H9 (cell line): ENCODE measurements around the gene KIRREL3. TPM values are rescaled to one million over a fixed set of nuclear protein-coding genes. Genes with fewer than 3 reads are reported as not detected.

Experiments
- DNase-seq: peaks from one replicate; pipeline ENCODE4 v3.0.0-alpha.2; 2017
- H2AFZ ChIP-seq: one replicate; pipeline ENCODE4 v1.6.1; 2013; ENCODE audit warnings: mild to moderate bottlenecking, low read length, control low read depth, moderate library complexity
- H2AK5ac ChIP-seq: 2 replicates; pipeline ENCODE4 v1.6.1; 2013; ENCODE audit warnings: low read length, control low read depth, mixed read lengths; ENCODE audit not compliant: insufficient read length
- H2BK120ac ChIP-seq: one replicate; pipeline ENCODE4 v1.6.1; 2013; ENCODE audit warnings: low read depth, mild to moderate bottlenecking, low read length, control low read depth, inconsistent platforms; ENCODE audit not compliant: poor library complexity, severe bottlenecking
- H2BK12ac ChIP-seq: 2 replicates; pipeline ENCODE4 v1.6.1; 2013; ENCODE audit warnings: low read length, control low read depth, mixed read lengths, low read depth; ENCODE audit not compliant: insufficient read length
- H2BK15ac ChIP-seq: 2 replicates; pipeline ENCODE4 v1.6.1; 2013; ENCODE audit warnings: low read depth, low read length, control low read depth
- H2BK20ac ChIP-seq: one replicate; pipeline ENCODE4 v1.6.1; 2013; ENCODE audit warnings: low read depth, mild to moderate bottlenecking, low read length, control low read depth, inconsistent platforms; ENCODE audit not compliant: poor library complexity, severe bottlenecking
- H2BK5ac ChIP-seq: 2 replicates; pipeline ENCODE4 v1.6.1; 2013; ENCODE audit warnings: low read length, control low read depth, mixed read lengths; ENCODE audit not compliant: insufficient read length
- H3K14ac ChIP-seq: 2 replicates; pipeline ENCODE4 v1.6.1; 2013; ENCODE audit warnings: low read length, control low read depth; ENCODE audit not compliant: insufficient read depth
- H3K18ac ChIP-seq: 2 replicates; pipeline ENCODE4 v1.6.1; 2013; ENCODE audit warnings: low read depth, mild to moderate bottlenecking, mixed read lengths, low read length, control low read depth; ENCODE audit not compliant: insufficient read length
- H3K23ac ChIP-seq: 2 replicates; pipeline ENCODE4 v1.6.1; 2013; ENCODE audit warnings: low read length, control low read depth, mixed read lengths, low read depth; ENCODE audit not compliant: insufficient read length
- H3K23me2 ChIP-seq: 2 replicates; pipeline ENCODE4 v1.6.1; 2013; ENCODE audit warnings: low read depth, mild to moderate bottlenecking, mixed read lengths, low read length, control low read depth; ENCODE audit not compliant: insufficient read length, poor library complexity, severe bottlenecking
- H3K27ac ChIP-seq: 2 replicates; pipeline ENCODE4 v1.5.1; 2013; ENCODE audit warnings: low read length, control low read depth, mixed read lengths, low read depth; ENCODE audit not compliant: insufficient read length
- H3K27me3 ChIP-seq: 2 replicates; pipeline ENCODE4 v1.6.1; 2013; ENCODE audit warnings: low read length, control low read depth, inconsistent platforms; ENCODE audit not compliant: insufficient read depth
- H3K4ac ChIP-seq: 2 replicates; pipeline ENCODE4 v1.6.1; 2013; ENCODE audit warnings: low read depth, mild to moderate bottlenecking, control low read depth, inconsistent platforms, low read length, moderate library complexity
- H3K4me1 ChIP-seq: 2 replicates; pipeline ENCODE4 v1.6.1; 2013; ENCODE audit warnings: low read length, control low read depth, inconsistent platforms; ENCODE audit not compliant: insufficient read depth
- H3K4me2 ChIP-seq: 2 replicates; pipeline ENCODE4 v1.6.1; 2013; ENCODE audit warnings: low read length, control low read depth, mixed read lengths; ENCODE audit not compliant: insufficient read length, insufficient read depth
- H3K56ac ChIP-seq: 2 replicates; pipeline ENCODE4 v1.6.1; 2013; ENCODE audit warnings: low read depth, mild to moderate bottlenecking, mixed read lengths, low read length, control low read depth; ENCODE audit not compliant: insufficient read length
- H3K79me1 ChIP-seq: 2 replicates; pipeline ENCODE4 v1.6.1; 2013; ENCODE audit warnings: low read depth, mild to moderate bottlenecking, moderate library complexity, low read length, control low read depth, inconsistent platforms; ENCODE audit not compliant: insufficient read depth, poor library complexity, severe bottlenecking
- H3K79me2 ChIP-seq: 2 replicates; pipeline ENCODE4 v1.6.1; 2013; ENCODE audit warnings: low read length, control low read depth, inconsistent platforms; ENCODE audit not compliant: insufficient read depth
- H3K9ac ChIP-seq: 2 replicates; pipeline ENCODE4 v1.6.1; 2013; ENCODE audit warnings: low read length, control low read depth, mixed read lengths; ENCODE audit not compliant: insufficient read length; ENCODE audit errors: extremely low read depth
- H3K9me3 ChIP-seq: one replicate; pipeline ENCODE4 v1.6.1; 2013; ENCODE audit warnings: low read depth, low read length, inconsistent platforms; ENCODE audit not compliant: control insufficient read depth
- H3T11ph ChIP-seq: one replicate; pipeline ENCODE4 v1.6.1; 2013; ENCODE audit warnings: mild to moderate bottlenecking, low read length, control low read depth, inconsistent platforms
- H4K20me1 ChIP-seq: one replicate; pipeline ENCODE4 v1.6.1; 2013; ENCODE audit not compliant: control insufficient read depth, insufficient read length, insufficient read depth
- H4K5ac ChIP-seq: 2 replicates; pipeline ENCODE4 v1.6.1; 2013; ENCODE audit warnings: low read depth, mild to moderate bottlenecking, mixed read lengths, low read length, control low read depth; ENCODE audit not compliant: insufficient read length
- H4K8ac ChIP-seq: replicated peaks from 2 replicates; pipeline ENCODE4 v1.6.1; 2013; ENCODE audit warnings: low read length, control low read depth, mixed read lengths, low read depth; ENCODE audit not compliant: insufficient read length
- H4K91ac ChIP-seq: 2 replicates; pipeline ENCODE4 v1.6.1; 2013; ENCODE audit warnings: low read depth, mild to moderate bottlenecking, moderate library complexity, mixed read lengths, low read length, control low read depth; ENCODE audit not compliant: insufficient read length
- H3K27ac Mint-ChIP-seq, 3 experiments: 2 replicates in 2 of 3; 3 replicates in 1 of 3; pipeline ENCODE4 v1.8.0; 2020 to 2021; ENCODE audit warnings: mixed read lengths in 3 of 3, mild to moderate bottlenecking in 1 of 3, moderate library complexity in 1 of 3
- H3K27me3 Mint-ChIP-seq: 2 replicates; pipeline ENCODE4 v1.8.0; 2021; ENCODE audit warnings: low read depth, mild to moderate bottlenecking, moderate library complexity, mixed read lengths
- H3K36me3 Mint-ChIP-seq, 3 experiments: 2 replicates in 2 of 3; 3 replicates in 1 of 3; pipeline ENCODE4 v1.8.0; 2020 to 2021; ENCODE audit warnings: low read depth in 3 of 3, mixed read lengths in 3 of 3; ENCODE audit not compliant: insufficient read depth in 1 of 3
- H3K4me1 Mint-ChIP-seq, 2 experiments: 2 replicates each; pipeline ENCODE4 v1.8.0; 2020; ENCODE audit warnings: mixed read lengths in 2 of 2
- H3K4me3 Mint-ChIP-seq, 2 experiments: 2 replicates in 1 of 2; 3 replicates in 1 of 2; pipeline ENCODE4 v1.8.0; 2020 to 2021; ENCODE audit warnings: mild to moderate bottlenecking in 2 of 2, mixed read lengths in 2 of 2, moderate library complexity in 1 of 2
- H3K9me3 Mint-ChIP-seq, 2 experiments: 2 replicates in 1 of 2; 3 replicates in 1 of 2; pipeline ENCODE4 v1.8.0; 2020; ENCODE audit warnings: mild to moderate bottlenecking in 2 of 2, mixed read lengths in 2 of 2, moderate library complexity in 1 of 2
- CTCF ChIP-seq: fragments of 200-600 bp; sonication (generic); conservative IDR thresholded peaks from 3 replicates; pipeline ENCODE4 v1.8.0; 2021; ENCODE audit warnings: antibody characterized with exemption, mild to moderate bottlenecking
- WGBS: extraction: QIAGEN DNeasy Blood & Tissue Kit; methylation state at CpG from one replicate; pipeline ENCODE4 v1.1.7; 2013; ENCODE audit warnings: missing lambda C conversion rate, low lambda C conversion rate, mixed read lengths; ENCODE audit not compliant: insufficient read length; ENCODE audit errors: extremely low coverage; 5-methylcytosine and 5-hydroxymethylcytosine counted together
- total RNA-seq: library from RNA; stranded (reverse); gene quantifications from 2 replicates; pipeline ENCODE4 v1.2.1, GENCODE V29; 2021

The KIRREL3 gene
- total RNA-seq, 1 experiment from 2014 or later: 0.17 TPM

- H2BK5ac ChIP-seq: no peak overlapping the region
- no peak overlapping the region for H3T11ph ChIP-seq
- H3K9me3 Mint-ChIP-seq: peaks cover 3 to 6% of the 10 kb centered on the region in 2 experiments
- H3K27me3 Mint-ChIP-seq: peaks cover 6% of the 10 kb centered on the region
- no peak overlapping the region for H2BK120ac ChIP-seq
- no peak overlapping the region for H2BK15ac ChIP-seq
- H3K4ac ChIP-seq: no peak overlapping the region
- TF ChIP-seq CTCF: no peak
- no peak overlapping the region for H2BK20ac ChIP-seq
- H3K23ac ChIP-seq: no peak overlapping the region
- H2BK12ac ChIP-seq: no peak overlapping the region
- H3K4me1 Mint-ChIP-seq: no peaks in the 10 kb centered on the region
- H3K27ac Mint-ChIP-seq: no peak overlapping the region
- no peak overlapping the region for H3K4me2 ChIP-seq
- H4K91ac ChIP-seq: no peak overlapping the region
- no peaks in the 10 kb centered on the region for H3K27me3 ChIP-seq
- H2AFZ ChIP-seq: no peak overlapping the region
- no peak overlapping the region for H3K56ac ChIP-seq
- no peak overlapping the region for H3K18ac ChIP-seq
- no peak overlapping the region for H2AK5ac ChIP-seq
- no peak for DNase-seq
- peaks cover 6% of the 10 kb centered on the region for H3K9me3 ChIP-seq
- H3K36me3 Mint-ChIP-seq: peaks cover 2 to 7% (median 3%) of the 10 kb centered on the region in 3 experiments; a peak in 3 of 7 replicates
- WGBS: no CpG with 5 or more reads among the region's 5 CpGs
- H3K9ac ChIP-seq: no peak overlapping the region
- H3K79me2 ChIP-seq: no peaks in the 10 kb centered on the region
- no peaks in the 10 kb centered on the region for H3K23me2 ChIP-seq
- no peaks in the 10 kb centered on the region for H4K20me1 ChIP-seq
- no peak overlapping the region for H3K27ac ChIP-seq
- H4K8ac ChIP-seq: no peak overlapping the region
- H3K79me1 ChIP-seq: no peaks in the 10 kb centered on the region
- H3K14ac ChIP-seq: no peak overlapping the region
- H3K4me1 ChIP-seq: no peaks in the 10 kb centered on the region
- no peak overlapping the region for H3K4me3 Mint-ChIP-seq
- H4K5ac ChIP-seq: no peak overlapping the region
These were observed 161.8 kb downstream of the KIRREL3 start for GRCh38 chr11:126838779-126839178.
